T1000 (cell line): ENCODE results near the gene SPCS3.
"Not testable (repeated sequence)": the region's sequence is repeated elsewhere in the genome, so short reads cannot be mapped to it uniquely, and the experiment has no call there.

Experiments used
- DNase-seq: peaks from one replicate; lab custom pipeline; 2025; ENCODE audit warnings: mixed read lengths; lab: John Stamatoyannopoulos, UW

The SPCS3 gene

GRCh38 chr4:176319704-176320339 lies at the start of gene SPCS3:
Gene SPCS3 (plus strand): TSS chr4:176319966. CDS start chr4:176320077, 111 bp downstream.
- peak; percentile 88 for DNase-seq

DNA sequence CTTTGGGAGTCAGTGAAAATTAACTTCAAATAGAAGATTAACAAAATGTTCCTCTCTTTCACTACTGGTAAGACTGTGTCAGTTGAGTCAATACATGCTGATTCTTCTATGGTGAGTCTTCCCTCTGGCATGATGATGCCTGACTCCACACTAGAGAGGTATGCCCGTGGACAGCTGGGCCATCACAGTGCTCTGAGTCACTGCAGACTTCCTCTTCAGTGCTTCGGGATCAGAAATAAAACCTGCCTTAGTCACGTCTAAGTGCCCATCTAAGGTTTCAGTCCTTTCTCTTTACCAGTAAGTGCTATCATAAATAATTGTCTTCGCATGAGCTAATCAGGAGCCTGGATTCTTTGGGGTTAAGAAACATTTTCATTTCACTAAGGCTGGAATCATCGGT lies 49.1 kb upstream of the SPCS3 start:
- DNase-seq, result peak; percentile 63

- DNase-seq, result no peak
These were observed 48.0 kb upstream of the SPCS3 start for GRCh38 chr4:176271749-176272148.

DNA sequence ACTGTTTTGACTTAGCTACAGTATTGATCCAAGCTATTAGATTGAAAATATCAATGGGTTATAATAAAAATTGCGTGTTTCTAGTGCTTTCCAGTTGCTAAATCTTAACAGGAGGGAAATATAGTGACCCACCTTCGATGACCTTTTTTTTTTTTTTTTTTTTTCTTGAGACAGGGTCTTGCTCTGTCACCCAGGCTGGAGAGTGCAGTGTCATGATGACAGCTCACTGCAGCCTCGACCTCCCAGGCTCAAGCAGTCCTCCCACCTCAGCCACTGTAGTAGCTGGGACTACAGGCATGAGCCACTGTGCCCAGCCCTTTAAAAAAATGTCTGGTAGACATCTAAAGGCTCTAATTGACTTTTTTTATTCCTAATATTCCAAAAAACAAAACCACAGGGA lies 47.0 kb upstream of the SPCS3 start:
- no peak for DNase-seq

- no peak for DNase-seq
These were observed 46.0 kb upstream of the SPCS3 start for GRCh38 chr4:176273736-176274135.

DNA sequence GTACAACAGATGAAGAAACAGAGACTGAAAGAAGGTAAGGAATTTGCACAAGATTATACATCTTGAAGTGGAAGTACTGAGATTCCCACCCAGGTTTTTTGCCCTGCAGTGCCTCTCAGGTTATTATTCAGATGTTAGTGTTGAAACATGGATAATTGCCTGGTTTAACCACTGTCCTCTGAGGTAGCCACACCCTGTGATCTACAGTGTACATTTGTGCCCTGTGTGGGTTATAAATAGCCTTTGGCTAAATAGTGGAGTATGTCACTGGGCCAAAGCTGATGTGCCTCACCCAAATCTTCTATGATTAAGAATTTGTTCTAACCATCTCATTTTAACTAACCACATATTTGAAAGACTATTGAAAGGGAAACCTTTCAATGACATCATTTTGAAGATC lies 45.3 kb upstream of the SPCS3 start:
- no peak for DNase-seq

GRCh38 chr4:176276710-176277109 lies 43.1 kb upstream of the SPCS3 start:
- no peak for DNase-seq

- no peak for DNase-seq
These were observed 42.4 kb upstream of the SPCS3 start for GRCh38 chr4:176277162-176277904.

DNA sequence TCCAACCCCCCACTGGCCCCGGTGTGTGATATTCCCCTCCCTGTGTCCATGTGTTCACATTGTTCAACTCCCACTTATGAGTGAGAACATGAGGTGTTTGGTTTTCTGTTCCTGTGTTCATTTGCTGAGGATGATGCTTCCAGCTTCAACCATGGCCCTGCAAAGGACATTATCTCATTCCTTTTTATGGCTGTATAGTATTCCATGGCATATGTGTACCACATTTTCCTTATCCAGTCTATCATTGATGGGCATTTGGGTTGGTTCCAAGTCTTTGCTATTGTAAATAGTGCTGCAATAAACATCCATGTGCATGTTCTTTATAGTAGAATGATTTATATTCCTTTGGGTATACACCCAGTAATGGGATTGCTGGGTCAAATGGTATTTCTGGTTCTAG lies 40.2 kb upstream of the SPCS3 start:
- DNase-seq, result not testable (repeated sequence)

DNA sequence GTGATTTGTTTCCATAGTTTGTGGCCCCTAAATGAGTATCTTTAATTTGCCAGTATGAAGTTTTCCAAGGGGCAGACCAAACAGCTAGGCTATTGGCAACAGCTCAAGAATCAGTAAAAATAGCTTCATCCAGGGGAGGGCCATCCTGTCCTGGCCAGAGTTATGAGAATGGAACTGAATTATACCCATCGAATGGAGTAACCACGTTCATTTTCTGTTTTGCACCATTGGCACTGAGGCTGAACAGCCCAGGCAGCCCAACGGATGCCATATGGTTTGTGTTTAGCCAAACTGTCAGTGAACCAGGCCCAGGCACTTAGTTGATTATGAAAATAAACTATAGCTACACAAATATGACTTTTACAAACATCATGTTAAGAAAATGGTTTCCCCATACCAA lies 33.0 kb upstream of the SPCS3 start:
- no peak for DNase-seq

DNA sequence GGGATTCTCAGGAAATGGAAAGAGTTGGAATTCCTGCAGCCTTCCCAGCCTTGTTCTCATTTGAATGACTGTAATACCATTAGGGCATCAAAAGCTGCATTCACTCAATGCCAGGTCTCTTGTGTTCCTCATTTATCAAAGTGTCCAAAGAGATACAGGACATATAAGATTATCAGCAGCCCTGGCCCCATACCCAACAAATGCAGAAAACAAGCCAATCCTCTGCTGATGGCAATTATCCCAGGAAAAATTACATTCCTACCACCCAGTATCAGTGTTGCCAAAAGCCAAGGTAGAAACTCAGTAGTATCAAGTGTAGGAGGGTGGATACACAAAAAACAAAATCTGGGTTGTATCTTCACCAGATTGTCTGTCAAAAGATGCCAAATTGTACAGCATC lies 32.2 kb upstream of the SPCS3 start:
- no peak for DNase-seq

DNA sequence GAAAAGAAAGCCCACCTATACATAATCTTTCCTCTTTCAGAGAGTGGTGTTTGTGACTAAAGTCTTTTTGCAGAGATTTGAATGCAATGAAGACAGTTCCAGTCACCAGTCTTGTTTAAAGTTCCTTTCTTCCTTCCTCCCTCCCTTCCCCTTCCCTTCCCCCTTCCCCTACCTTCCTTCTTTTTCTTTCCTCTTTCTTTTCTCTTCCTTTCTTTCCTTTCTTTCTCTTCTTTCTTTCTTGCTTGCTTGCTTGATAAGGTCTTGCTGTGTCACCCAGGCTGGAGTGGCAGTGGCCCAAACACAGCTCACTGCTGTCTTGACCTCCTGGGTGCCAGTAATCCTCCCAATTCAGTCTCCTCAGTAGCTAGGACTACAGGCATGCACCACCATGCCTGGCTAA lies 31.7 kb upstream of the SPCS3 start:
- no peak for DNase-seq

DNA sequence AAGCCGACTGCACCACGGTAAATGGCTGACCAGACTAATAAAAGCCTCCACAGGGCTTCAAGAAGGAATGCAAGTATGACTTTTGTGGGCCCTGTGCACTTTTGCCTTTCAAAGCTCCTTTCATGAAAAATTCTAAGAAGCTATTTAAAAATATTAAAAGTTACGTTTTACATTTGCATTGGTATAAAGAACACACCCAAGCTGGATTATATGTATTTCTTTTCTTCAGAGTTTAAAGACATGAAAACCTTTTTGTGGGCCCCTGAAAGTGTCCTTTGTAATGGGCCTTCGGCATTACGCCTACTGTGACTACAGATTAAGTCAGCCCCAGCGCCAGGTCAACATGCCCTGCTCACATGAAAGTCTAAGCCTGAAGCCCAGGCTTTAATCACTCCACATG lies 30.2 kb upstream of the SPCS3 start:
- DNase-seq, result no peak

DNA sequence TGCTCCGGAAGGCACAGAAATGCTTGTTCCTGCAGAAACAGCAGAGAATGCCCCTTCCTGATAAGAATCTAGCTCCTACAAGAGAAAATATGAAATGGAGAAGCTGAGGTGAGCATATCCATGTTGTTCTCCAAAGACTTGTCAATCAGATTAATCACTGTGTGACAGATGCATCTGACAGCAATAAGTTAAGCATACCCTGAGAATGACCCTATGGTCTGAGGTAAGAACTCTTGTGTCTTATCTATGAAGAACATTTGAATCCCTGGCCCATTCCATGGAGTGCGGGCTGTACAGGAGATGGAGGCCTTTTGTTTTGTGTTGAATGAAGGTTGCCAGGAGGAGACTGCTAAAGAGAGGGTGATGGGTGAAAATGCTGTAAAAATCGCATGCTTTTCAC lies 29.2 kb upstream of the SPCS3 start:
- DNase-seq, result no peak

DNA sequence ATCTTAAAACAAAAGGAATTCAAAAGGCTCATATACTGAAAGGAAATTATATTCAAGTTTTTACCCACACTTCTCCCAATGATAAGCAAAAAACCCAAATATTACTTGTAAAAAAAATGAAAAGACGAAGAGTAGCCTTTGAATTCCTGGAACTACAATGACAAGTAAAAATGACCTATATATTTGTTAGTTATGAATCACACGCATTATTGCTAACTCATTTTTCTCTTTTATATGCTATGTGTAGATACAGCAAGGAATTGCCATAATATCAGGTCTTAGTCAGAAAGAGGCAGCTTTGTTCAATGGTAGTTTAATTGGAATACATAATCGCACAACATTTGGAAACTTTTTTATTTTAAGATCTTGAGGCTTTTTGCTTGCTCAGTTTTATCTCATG lies 28.0 kb upstream of the SPCS3 start:
- no peak for DNase-seq

DNA sequence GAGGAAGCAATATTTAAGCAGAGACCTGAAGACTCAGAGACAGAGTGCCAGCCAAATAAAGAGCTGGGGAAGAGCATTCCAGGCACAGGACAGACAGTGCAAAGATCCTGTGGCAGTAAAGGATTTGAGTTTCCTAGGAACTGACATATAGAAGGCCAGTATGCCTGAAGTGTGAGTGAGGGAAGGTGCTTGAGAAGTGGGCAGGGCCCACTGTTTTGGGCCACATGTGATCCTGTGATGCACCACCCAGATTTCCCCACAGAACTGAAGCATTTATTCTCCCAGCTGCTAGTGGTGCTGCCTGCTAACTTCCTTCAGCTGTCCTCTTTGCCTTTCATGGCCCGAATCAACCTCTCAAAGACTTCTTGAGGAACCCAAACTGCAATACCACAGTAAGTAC lies 26.8 kb upstream of the SPCS3 start:
- DNase-seq, result no peak

DNA sequence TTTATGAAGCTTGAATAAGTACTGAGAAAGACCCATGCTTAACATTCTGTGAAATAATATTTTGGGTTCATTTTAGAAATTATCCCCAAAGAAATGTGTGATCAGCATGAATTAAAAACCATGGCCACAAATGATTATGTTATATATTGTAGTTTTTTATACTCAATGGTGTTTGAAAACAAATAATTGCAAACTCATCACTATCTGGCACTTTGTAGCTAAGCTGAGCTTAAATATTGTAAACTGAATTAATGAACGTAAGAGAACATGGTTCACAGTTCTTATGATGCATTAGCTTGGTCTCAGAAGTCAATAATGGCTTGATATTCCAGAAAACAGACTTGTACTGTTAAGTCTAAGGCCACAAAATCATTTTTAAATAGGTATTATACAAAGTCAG lies 26.1 kb upstream of the SPCS3 start:
- no peak for DNase-seq

GRCh38 chr4:176295907-176296306 lies 23.9 kb upstream of the SPCS3 start:
- not testable (repeated sequence) for DNase-seq

DNA sequence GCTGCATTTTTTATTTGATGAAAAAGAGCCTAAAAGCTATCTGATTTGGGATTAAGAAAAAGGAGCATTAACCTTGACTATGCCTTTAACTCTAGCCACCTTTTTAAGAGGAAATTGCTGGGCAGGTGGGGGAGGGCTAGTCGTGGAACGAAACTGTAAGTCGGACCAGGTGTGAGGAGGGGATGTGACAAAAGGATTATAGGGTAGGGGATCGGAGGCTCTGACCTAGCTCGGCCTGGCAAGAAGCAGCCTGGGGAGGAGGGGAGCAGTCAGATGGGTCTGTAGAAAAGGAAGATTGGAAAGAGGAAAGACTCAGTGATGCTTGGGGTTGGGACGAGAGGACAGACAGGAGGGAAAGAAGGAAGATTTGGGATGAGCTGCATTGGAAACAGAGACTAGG lies 21.1 kb upstream of the SPCS3 start:
- no peak for DNase-seq

- no peak for DNase-seq
These were observed 19.7 kb upstream of the SPCS3 start for GRCh38 chr4:176300036-176300435.

DNA sequence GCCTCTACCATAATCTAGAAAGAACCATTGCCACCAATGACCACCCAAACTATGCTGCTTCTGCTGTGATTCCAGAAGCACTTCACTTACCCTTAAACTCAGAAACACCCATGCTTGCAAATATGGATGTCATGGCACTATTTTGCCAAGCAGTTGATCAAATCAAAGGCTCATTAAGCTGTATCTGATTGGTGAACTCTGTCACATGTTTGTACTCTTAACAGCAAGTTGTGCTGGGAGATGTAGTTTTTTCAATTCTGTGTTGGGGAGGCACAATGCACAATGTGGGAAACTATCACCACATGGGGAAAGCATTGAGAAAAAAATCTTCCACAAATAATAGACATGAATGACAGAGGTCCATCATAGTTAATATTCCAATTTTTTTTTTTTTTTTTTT lies 19.2 kb upstream of the SPCS3 start:
- no peak for DNase-seq

- DNase-seq, result no peak
These were observed 17.2 kb upstream of the SPCS3 start for GRCh38 chr4:176302283-176303275.

DNA sequence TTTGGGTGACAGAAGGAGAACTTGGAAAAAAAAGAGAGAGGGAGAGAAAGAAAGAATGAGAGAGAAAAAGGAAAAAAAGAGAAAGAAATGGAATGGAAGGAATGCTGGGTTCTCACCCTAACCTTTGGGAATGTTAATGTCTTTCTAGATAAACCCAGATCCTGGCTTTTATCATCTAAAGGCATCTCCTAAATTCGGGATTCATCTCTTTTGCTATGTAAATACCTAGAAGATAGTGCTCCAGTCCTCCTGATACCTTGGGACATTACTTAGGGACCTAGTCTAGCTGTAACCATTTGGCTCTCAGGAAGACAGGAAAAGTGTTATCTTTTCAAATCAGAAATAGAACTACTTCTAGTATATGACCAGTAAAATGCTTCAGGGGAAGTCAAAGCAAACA lies 15.8 kb upstream of the SPCS3 start:
- no peak for DNase-seq
